Hindlimb muscle (tissue), 1 donor: ENCODE results near the gene ZNF146. TPM values are rescaled to one million over a fixed set of nuclear protein-coding genes. Genes with fewer than 3 reads are reported as not detected.

ENCODE experiments used
- polyA plus RNA-seq: library from polyadenylated mRNA; unstranded; fragments of 120-200 nt; gene quantifications from one replicate; pipeline ENCODE4 v1.2.1, GENCODE V29; 2013; ENCODE audit not compliant: insufficient read length

ZNF146 gene
- polyA plus RNA-seq, 1 donor: 58.6 TPM

Other genes with a start within 250 kb of the ZNF146 start
- gene SDHAF1, start 219.9 kb upstream of the ZNF146 start, polyA plus RNA-seq: 15.9 TPM
- 0.27 TPM for gene SYNE4, start 206.3 kb upstream of the ZNF146 start, polyA plus RNA-seq
- 10.9 TPM for gene ALKBH6, start 200.9 kb upstream of the ZNF146 start, polyA plus RNA-seq
- gene CLIP3, start 182.2 kb upstream of the ZNF146 start, polyA plus RNA-seq: 19.3 TPM
- gene THAP8, start 160.8 kb upstream of the ZNF146 start, polyA plus RNA-seq: 11.2 TPM
- gene WDR62, start 160.2 kb upstream of the ZNF146 start, polyA plus RNA-seq: 3.1 TPM
- gene OVOL3, start 104.0 kb upstream of the ZNF146 start, polyA plus RNA-seq: not detected
- gene POLR2I, start 100.2 kb upstream of the ZNF146 start, polyA plus RNA-seq: 55.2 TPM
- gene TBCB, start 99.6 kb upstream of the ZNF146 start, polyA plus RNA-seq: 93.2 TPM
- gene CAPNS1, start 75.0 kb upstream of the ZNF146 start, polyA plus RNA-seq: 542 TPM
- gene COX7A1, start 62.7 kb upstream of the ZNF146 start, polyA plus RNA-seq: 221 TPM
- gene ZNF565, start 441 bp upstream of the ZNF146 start, polyA plus RNA-seq: 6.7 TPM
- gene ZFP14, start 164.1 kb downstream of the ZNF146 start, polyA plus RNA-seq: 5.2 TPM
- 7.5 TPM for gene ZFP82, start 203.5 kb downstream of the ZNF146 start, polyA plus RNA-seq